GM23248 (cell line): Measurements from ENCODE around the gene HSD17B2. TPM values are rescaled to one million over a fixed set of nuclear protein-coding genes. Genes with fewer than 3 reads are reported as not detected.

Experiments used
- DNase-seq: peaks from one replicate; pipeline ENCODE4 v3.0.0-alpha.2; 2015
- H2AFZ ChIP-seq: fragments of 200-600 bp; sonication (generic); 2 replicates; pipeline ENCODE4 v1.6.1; 2016; ENCODE audit warnings: antibody characterized with exemption
- H3F3A ChIP-seq: fragments of 200-600 bp; sonication (generic); 2 replicates; pipeline ENCODE4 v1.6.1; 2016; ENCODE audit warnings: mild to moderate bottlenecking, antibody characterized with exemption, mixed run types; ENCODE audit not compliant: insufficient read depth
- H3K27ac ChIP-seq: fragments of 200-600 bp; sonication (generic); 2 replicates; pipeline ENCODE4 v1.5.1; 2016; ENCODE audit warnings: mild to moderate bottlenecking
- H3K27me3 ChIP-seq: fragments of 200-600 bp; sonication (generic); replicated peaks from 2 replicates; pipeline ENCODE4 v1.6.1; 2016; ENCODE audit warnings: mild to moderate bottlenecking; ENCODE audit not compliant: insufficient read depth
- H3K36me3 ChIP-seq: fragments of 200-600 bp; sonication (generic); 2 replicates; pipeline ENCODE4 v1.6.1; 2016; ENCODE audit warnings: low read depth, mild to moderate bottlenecking
- H3K4me1 ChIP-seq: fragments of 200-600 bp; sonication (generic); 2 replicates; pipeline ENCODE4 v1.6.1; 2016; ENCODE audit warnings: mild to moderate bottlenecking; ENCODE audit not compliant: insufficient read depth
- H3K4me2 ChIP-seq: fragments of 200-600 bp; sonication (generic); one replicate; pipeline ENCODE4 v1.6.1; 2016; ENCODE audit warnings: mild to moderate bottlenecking; ENCODE audit not compliant: unreplicated experiment
- H3K4me3 ChIP-seq: fragments of 200-600 bp; sonication (generic); 2 replicates; pipeline ENCODE4 v1.5.1; 2016; ENCODE audit warnings: mild to moderate bottlenecking
- H3K79me2 ChIP-seq: fragments of 200-600 bp; sonication (generic); 2 replicates; pipeline ENCODE4 v1.6.1; 2016; ENCODE audit warnings: mild to moderate bottlenecking; ENCODE audit not compliant: insufficient read depth
- H3K9ac ChIP-seq: fragments of 200-600 bp; sonication (generic); 2 replicates; pipeline ENCODE4 v1.6.1; 2016; ENCODE audit warnings: mild to moderate bottlenecking
- H3K9me2 ChIP-seq: fragments of 200-600 bp; sonication (generic); 2 replicates; pipeline ENCODE4 v1.6.1; 2016; ENCODE audit warnings: mixed run types, mild to moderate bottlenecking, moderate library complexity; ENCODE audit not compliant: insufficient read depth
- H3K9me3 ChIP-seq: fragments of 200-600 bp; sonication (generic); one replicate; pipeline ENCODE4 v1.6.1; 2017; ENCODE audit warnings: low read depth
- H4K20me1 ChIP-seq: fragments of 200-600 bp; sonication (generic); 2 replicates; pipeline ENCODE4 v1.6.0; 2016; ENCODE audit not compliant: insufficient read depth
- EZH2 ChIP-seq: fragments of 200-600 bp; sonication (generic); IDR thresholded peaks from 2 replicates; pipeline ENCODE4 v1.6.1; 2018; ENCODE audit warnings: antibody characterized with exemption, mild to moderate bottlenecking; ENCODE audit not compliant: insufficient read depth, poor library complexity, severe bottlenecking
- EZH2phosphoT487 ChIP-seq: fragments of 200-600 bp; sonication (generic); IDR thresholded peaks from 2 replicates; pipeline ENCODE4 v1.6.1; 2018; ENCODE audit warnings: antibody characterized with exemption, moderate library complexity, mild to moderate bottlenecking, low read depth; ENCODE audit not compliant: insufficient read depth
- WGBS, 2 experiments: methylation state at CpG; one replicate each; pipeline ENCODE4 v1.1.6; 2015 to 2017; ENCODE audit warnings: low lambda C conversion rate in 2 of 2, low coverage in 1 of 2; ENCODE audit errors: missing lambda C conversion rate in 2 of 2; 5-methylcytosine and 5-hydroxymethylcytosine counted together
- in situ Hi-C: fragments of 300-500 bp; cut with MboI; formaldehyde crosslinking; loops from 2 replicates; pipeline ENCODE4 v1.15.0; 2020
- polyA plus RNA-seq: library from polyadenylated mRNA; unstranded; fragments of >200 nt; fragmentation: Nextera tagmentation; extraction: Ambion mirVana; gene quantifications from 2 replicates; pipeline ENCODE4 v1.2.1, GENCODE V29; 2016
- total RNA-seq: library from RNA; depleted of rRNA; stranded (reverse); fragments of >200 nt; shearing (Covaris generic); gene quantifications from 2 replicates; pipeline ENCODE4 v1.2.3, GENCODE V29; 2014

Gene HSD17B2
- total and polyA plus RNA-seq, 2 experiments from 2014 or later = not detected

- TF ChIP-seq EZH2 (no peak), EZH2phosphoT487 (no peak)
- Histone ChIP-seq H3K4me1 (peaks cover 17% of the 10 kb centered on the region), H3K9ac (no peak overlapping the region), H3K27ac (no peak overlapping the region), H3K4me2 (no peak overlapping the region), H3K9me3 (no peaks in the 10 kb centered on the region), H3K36me3 (no peaks in the 10 kb centered on the region), H3K27me3 (no peaks in the 10 kb centered on the region), H3F3A (peaks cover 5% of the 10 kb centered on the region), H2AFZ (no peak overlapping the region), H4K20me1 (no peaks in the 10 kb centered on the region), H3K9me2 (no peaks in the 10 kb centered on the region), H3K79me2 (no peaks in the 10 kb centered on the region), H3K4me3 (no peak overlapping the region)
- in situ Hi-C loops = no loop called here
- 94 to 96% methylated on average over 4 of the region's 4 CpGs for WGBS, 2 experiments
- DNase-seq = no peak
Observed at GRCh38 chr16:82074019-82074558, 39.0 kb downstream of the HSD17B2 start.

GRCh38 chr16:82078125-82078524 lies 43.1 kb downstream of the HSD17B2 start:
- TF ChIP-seq EZH2phosphoT487 (no peak), EZH2 (no peak)
- no peaks in the 10 kb centered on the region for H3K27me3 ChIP-seq

GRCh38 chr16:82079892-82080291 lies 44.8 kb downstream of the HSD17B2 start:
- Histone ChIP-seq H4K20me1 (no peaks in the 10 kb centered on the region), H3K79me2 (no peaks in the 10 kb centered on the region), H3K27ac (no peak overlapping the region), H3K4me2 (no peak overlapping the region), H2AFZ (no peak overlapping the region), H3K4me1 (peaks cover 7% of the 10 kb centered on the region; the same call in 1 of the 2 replicates), H3K9ac (no peak overlapping the region), H3K36me3 (no peaks in the 10 kb centered on the region), H3K27me3 (no peaks in the 10 kb centered on the region), H3F3A (no peaks in the 10 kb centered on the region), H3K9me2 (no peaks in the 10 kb centered on the region), H3K9me3 (no peaks in the 10 kb centered on the region), H3K4me3 (no peak overlapping the region)
- in situ Hi-C loops = no loop called here
- DNase-seq = no peak
- TF ChIP-seq EZH2 (no peak), EZH2phosphoT487 (no peak)
- WGBS, 2 experiments = 22 to 24% methylated on average over 3 of the region's 3 CpGs

More at GRCh38 chr16:82078125-82078524, 43.1 kb downstream of the HSD17B2 start:
- Histone ChIP-seq H3K9ac (no peak overlapping the region), H3K4me2 (no peak overlapping the region), H3K9me2 (no peaks in the 10 kb centered on the region), H2AFZ (no peak overlapping the region), H4K20me1 (no peaks in the 10 kb centered on the region), H3K36me3 (no peaks in the 10 kb centered on the region), H3F3A (no peaks in the 10 kb centered on the region), H3K9me3 (no peaks in the 10 kb centered on the region), H3K4me3 (no peak overlapping the region), H3K27ac (no peak overlapping the region), H3K4me1 (peaks cover 7% of the 10 kb centered on the region; the same call in 1 of the 2 replicates), H3K79me2 (no peaks in the 10 kb centered on the region)
- 57 to 65% methylated on average over 1 of the region's 1 CpG for WGBS, 2 experiments
- no peak for DNase-seq
- in situ Hi-C loops = no loop called here

DNA sequence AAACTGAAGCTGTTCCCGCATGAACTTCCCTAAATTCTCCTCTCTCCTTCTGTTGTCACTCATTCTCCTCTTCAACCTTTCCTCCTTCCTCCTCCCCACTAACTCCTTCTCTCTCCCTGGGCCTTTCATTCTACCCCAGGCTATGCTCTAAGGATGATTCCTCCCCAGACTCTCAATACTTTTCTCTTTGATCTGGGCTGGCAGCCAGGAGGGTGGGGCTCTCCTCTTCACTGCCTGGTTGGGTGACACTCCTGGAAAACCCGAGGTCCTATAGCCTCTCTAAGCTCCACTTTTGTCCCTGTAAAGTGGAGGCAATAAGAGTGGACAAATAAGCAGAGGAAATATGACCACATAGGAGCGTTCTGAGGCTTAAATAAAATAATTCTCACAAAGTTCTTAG lies 46.2 kb downstream of the HSD17B2 start:
- Histone ChIP-seq H2AFZ (no peak overlapping the region), H3K9me2 (no peaks in the 10 kb centered on the region), H3K4me1 (peaks cover 7% of the 10 kb centered on the region; the same call in 1 of the 2 replicates), H3K27me3 (no peaks in the 10 kb centered on the region), H4K20me1 (no peaks in the 10 kb centered on the region), H3K4me3 (no peak overlapping the region), H3F3A (no peaks in the 10 kb centered on the region), H3K27ac (no peak overlapping the region), H3K79me2 (no peaks in the 10 kb centered on the region), H3K9ac (no peak overlapping the region), H3K4me2 (no peak overlapping the region), H3K36me3 (no peaks in the 10 kb centered on the region), H3K9me3 (no peaks in the 10 kb centered on the region)
- DNase-seq = no peak
- 72 to 79% methylated on average over 3 of the region's 3 CpGs for WGBS, 2 experiments
- TF ChIP-seq EZH2phosphoT487 (no peak), EZH2 (no peak)
- in situ Hi-C loops = no loop called here
